DMS 273 treated with DMSO at 0.1 percent for 48 hours (cell line): ENCODE results near the gene SCN8A.
"Not testable (repeated sequence)": the region's sequence is repeated elsewhere in the genome, so short reads cannot be mapped to it uniquely, and the experiment has no call there.

Source experiments
- DNase-seq: peaks from one replicate; lab custom pipeline; 2025; lab: John Stamatoyannopoulos, UW

Gene SCN8A

GRCh38 chr12:51815571-51815970 lies 224.5 kb downstream of the SCN8A start:
- DNase-seq, result no peak

- DNase-seq, result no peak
These were observed 226.3 kb downstream of the SCN8A start for GRCh38 chr12:51817027-51817953.

GRCh38 chr12:51818086-51818485 lies 227.1 kb downstream of the SCN8A start:
- DNase-seq, result no peak

GRCh38 chr12:51818566-51819300 lies 227.7 kb downstream of the SCN8A start:
- peak; percentile 34 for DNase-seq

- peak; percentile 12 for DNase-seq
These were observed 228.9 kb downstream of the SCN8A start for GRCh38 chr12:51819736-51820525.

GRCh38 chr12:51820526-51821439 lies 229.8 kb downstream of the SCN8A start:
- peak; percentile 56 for DNase-seq

- DNase-seq, result no peak
These were observed 230.6 kb downstream of the SCN8A start for GRCh38 chr12:51821440-51822260.

- no peak for DNase-seq
These were observed 231.2 kb downstream of the SCN8A start for GRCh38 chr12:51822261-51822616.

- DNase-seq, result no peak
These were observed 231.9 kb downstream of the SCN8A start for GRCh38 chr12:51822956-51823355.

- peak; percentile 12 for DNase-seq
These were observed 233.0 kb downstream of the SCN8A start for GRCh38 chr12:51823875-51824565.

GRCh38 chr12:51825216-51825615 lies 234.2 kb downstream of the SCN8A start:
- DNase-seq, result no peak

GRCh38 chr12:51826881-51827280 lies 235.8 kb downstream of the SCN8A start:
- DNase-seq, result no peak

- DNase-seq, result no peak
These were observed 237.1 kb downstream of the SCN8A start for GRCh38 chr12:51827925-51828818.

GRCh38 chr12:51829011-51829481 lies 238.0 kb downstream of the SCN8A start:
- no peak for DNase-seq

- DNase-seq, result no peak
These were observed 238.6 kb downstream of the SCN8A start for GRCh38 chr12:51829641-51830040.

GRCh38 chr12:51831817-51832216 lies 240.8 kb downstream of the SCN8A start:
- not testable (repeated sequence) for DNase-seq

- DNase-seq, result no peak
These were observed 241.5 kb downstream of the SCN8A start for GRCh38 chr12:51832354-51833107.
